Caco-2 (cell line): ENCODE results near the gene WDR46. TPM values are rescaled to one million over a fixed set of nuclear protein-coding genes. Genes with fewer than 3 reads are reported as not detected.
"Not testable (repeated sequence)": the region's sequence is repeated elsewhere in the genome, so short reads cannot be mapped to it uniquely, and the experiment has no call there.

Source experiments
- BruUV-seq: library from RNA; stranded (reverse); fragments of 400-500 nt; replicated peaks from 2 replicates; lab custom pipeline; 2021; lab: Mats Ljungman, UMichigan
- CTCF ChIA-PET: fragments of 300-600 bp; sonication (Branson Sonifier 250); formaldehyde crosslinking; loops from one replicate; lab custom pipeline; 2022; ENCODE audit warnings: antibody characterized with exemption; lab: Charles Lee
- POLR2A ChIA-PET: fragments of 300-600 bp; sonication (Branson Sonifier 250); formaldehyde crosslinking; loops from one replicate; lab custom pipeline; 2022; ENCODE audit warnings: antibody characterized with exemption; lab: Charles Lee
- DNase-seq, 2 experiments: peaks; one replicate each; pipeline versions ENCODE4 v3.0.0 to v3.0.0-alpha.2; 2020 to 2022
- H3K27me3 ChIP-seq: replicated peaks from 2 replicates; pipeline ENCODE4 v1.6.0; 2011; ENCODE audit warnings: low read length; ENCODE audit not compliant: control insufficient read depth, insufficient read depth
- H3K36me3 ChIP-seq: 2 replicates; pipeline ENCODE4 v1.5.1; 2011; ENCODE audit warnings: low read length; ENCODE audit not compliant: control insufficient read depth, insufficient read depth
- H3K4me1 ChIP-seq: fragments of 250-450 bp; sonication (Bioruptor Pico); 2 replicates; pipeline ENCODE4 v1.5.1; 2020; ENCODE audit warnings: mild to moderate bottlenecking
- H3K4me3 ChIP-seq: 2 replicates; pipeline ENCODE4 v1.5.1; 2011; ENCODE audit warnings: low read depth, mild to moderate bottlenecking, control low read depth, low read length
- H3K9me3 ChIP-seq: fragments of 250-450 bp; sonication (Bioruptor Pico); 2 replicates; pipeline ENCODE4 v1.5.1; 2020; ENCODE audit warnings: mild to moderate bottlenecking, moderate library complexity
- H3K27ac Mint-ChIP-seq: one replicate; pipeline ENCODE4 v1.8.0; 2022; ENCODE audit warnings: mixed read lengths; ENCODE audit not compliant: unreplicated experiment
- H3K27me3 Mint-ChIP-seq: one replicate; pipeline ENCODE4 v1.8.0; 2022; ENCODE audit warnings: mixed read lengths; ENCODE audit not compliant: insufficient read depth, unreplicated experiment
- H3K36me3 Mint-ChIP-seq: one replicate; pipeline ENCODE4 v1.8.0; 2022; ENCODE audit warnings: mild to moderate bottlenecking, mixed read lengths; ENCODE audit not compliant: insufficient read depth, unreplicated experiment
- H3K4me1 Mint-ChIP-seq: one replicate; pipeline ENCODE4 v1.8.0; 2022; ENCODE audit warnings: low read depth, mixed read lengths; ENCODE audit not compliant: unreplicated experiment
- H3K4me3 Mint-ChIP-seq: one replicate; pipeline ENCODE4 v1.8.0; 2022; ENCODE audit warnings: mild to moderate bottlenecking, moderate library complexity, mixed read lengths; ENCODE audit not compliant: unreplicated experiment
- H3K9me3 Mint-ChIP-seq: one replicate; pipeline ENCODE4 v1.8.0; 2022; ENCODE audit warnings: mixed read lengths; ENCODE audit not compliant: unreplicated experiment
- intact Hi-C: fragments of 100-400 bp; cut with micrococcal nuclease; formaldehyde crosslinking; loops from one replicate; pipeline ENCODE4 v1.10.0; 2022; ENCODE audit not compliant: unreplicated experiment
- total RNA-seq: library from RNA; stranded (reverse); gene quantifications from 2 replicates; pipeline ENCODE4 v1.2.3, GENCODE V29; 2022
- TF ChIP-seq, protein P1 (sequence below), 2 experiments: fragments of 200-600 bp in 1 of 2; IDR thresholded peaks; 1 replicate in 1 of 2; 2 replicates in 1 of 2; pipeline versions ENCODE4 v1.5.1 to v1.8.0; 2011 to 2022; ENCODE audit warnings: antibody characterized with exemption in 1 of 2, control low read depth in 1 of 2, inconsistent platforms in 1 of 2, low read depth in 1 of 2, low read length in 1 of 2, mild to moderate bottlenecking in 1 of 2, moderate library complexity in 1 of 2; ENCODE audit not compliant: insufficient read depth in 1 of 2, severe bottlenecking in 1 of 2, unreplicated experiment in 1 of 2

Gene WDR46
- total RNA-seq, 1 experiment from 2014 or later = 58.2 TPM

DNA sequence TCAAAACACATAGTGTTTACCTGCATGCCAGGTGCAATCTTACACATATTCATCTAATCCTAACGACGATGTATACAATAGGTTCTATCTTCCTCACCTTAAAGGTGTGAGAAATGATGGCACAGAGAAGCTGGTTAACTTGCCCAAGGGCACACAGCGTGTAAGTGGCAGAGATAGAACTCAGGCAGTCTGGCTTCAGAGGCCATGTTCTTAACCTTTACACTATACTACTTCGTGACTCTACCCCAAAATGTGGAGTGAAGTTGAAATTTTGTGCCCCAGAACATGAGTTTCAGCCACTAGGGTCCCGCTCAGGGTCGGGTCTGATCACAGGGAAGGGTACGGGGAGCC lies 17.9 kb downstream of the WDR46 start:
- no peaks in the 10 kb centered on the region for H3K9me3 ChIP-seq
- intact Hi-C loops = loop anchor here (1.0 kb wide), 1 partner anchor 22 kb away; no protein-coding TSS in a partner anchor
- CTCF ChIA-PET = interaction anchor here (0.9 to 1.3 kb wide), 4 partner anchors 22 to 147 kb away, joined by 3 to 4 read pairs (median 4); partner anchors contain the start of genes CUTA and RGL2
- Mint-ChIP-seq H3K4me1 (peaks cover 24% of the 10 kb centered on the region), H3K9me3 (no peaks in the 10 kb centered on the region), H3K27ac (peak overlapping the region; percentile 100), H3K36me3 (peaks cover 49% of the 10 kb centered on the region), H3K4me3 (peak overlapping the region; percentile 95), H3K27me3 (no peaks in the 10 kb centered on the region)
- no peaks in the 10 kb centered on the region for H3K27me3 ChIP-seq
- no TSS peak for BruUV-seq
- TF ChIP-seq, protein P1, sequence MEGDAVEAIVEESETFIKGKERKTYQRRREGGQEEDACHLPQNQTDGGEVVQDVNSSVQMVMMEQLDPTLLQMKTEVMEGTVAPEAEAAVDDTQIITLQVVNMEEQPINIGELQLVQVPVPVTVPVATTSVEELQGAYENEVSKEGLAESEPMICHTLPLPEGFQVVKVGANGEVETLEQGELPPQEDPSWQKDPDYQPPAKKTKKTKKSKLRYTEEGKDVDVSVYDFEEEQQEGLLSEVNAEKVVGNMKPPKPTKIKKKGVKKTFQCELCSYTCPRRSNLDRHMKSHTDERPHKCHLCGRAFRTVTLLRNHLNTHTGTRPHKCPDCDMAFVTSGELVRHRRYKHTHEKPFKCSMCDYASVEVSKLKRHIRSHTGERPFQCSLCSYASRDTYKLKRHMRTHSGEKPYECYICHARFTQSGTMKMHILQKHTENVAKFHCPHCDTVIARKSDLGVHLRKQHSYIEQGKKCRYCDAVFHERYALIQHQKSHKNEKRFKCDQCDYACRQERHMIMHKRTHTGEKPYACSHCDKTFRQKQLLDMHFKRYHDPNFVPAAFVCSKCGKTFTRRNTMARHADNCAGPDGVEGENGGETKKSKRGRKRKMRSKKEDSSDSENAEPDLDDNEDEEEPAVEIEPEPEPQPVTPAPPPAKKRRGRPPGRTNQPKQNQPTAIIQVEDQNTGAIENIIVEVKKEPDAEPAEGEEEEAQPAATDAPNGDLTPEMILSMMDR (IDR thresholded peaks at IDR 0.05; ENCODE audit: insufficient read depth in 1 of 2, low read depth in 1 of 2, low read length in 1 of 2, severe bottlenecking in 1 of 2, unreplicated experiment in 1 of 2) = no peak
- POLR2A ChIA-PET = interaction anchor here (0.8 to 2.3 kb wide), 5 partner anchors 18 to 299 kb away, joined by 3 to 17 read pairs (median 11); partner anchors contain the start of genes PFDN6, WDR46 and ZBTB22
- peaks cover 7% of the 10 kb centered on the region for H3K36me3 ChIP-seq
- peak overlapping the region; percentile 51 for H3K4me3 ChIP-seq
- H3K4me1 ChIP-seq = peaks cover 18% of the 10 kb centered on the region
- no peak for DNase-seq

DNA sequence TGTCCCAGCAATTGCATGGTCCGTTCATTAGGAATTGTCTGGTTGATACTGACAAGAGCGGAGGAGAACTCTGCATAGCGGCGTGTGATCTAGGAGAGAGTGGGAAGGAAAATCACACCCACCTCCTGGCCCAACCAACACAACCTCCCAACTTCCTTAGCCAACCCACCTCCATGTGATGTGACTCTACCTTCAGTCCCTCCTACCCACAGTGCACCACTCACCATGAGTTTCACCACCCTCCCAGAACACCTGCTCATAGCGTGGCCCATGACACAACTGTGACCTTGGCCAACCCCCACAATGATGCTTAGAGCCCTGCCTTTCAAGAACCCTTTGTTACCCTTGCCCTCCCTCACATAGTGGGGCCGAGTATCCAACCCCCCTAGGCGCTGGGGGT lies 25.0 kb downstream of the WDR46 start:
- H3K9me3 ChIP-seq = no peaks in the 10 kb centered on the region
- TF ChIP-seq, protein P1 (IDR thresholded peaks at IDR 0.05; ENCODE audit: insufficient read depth in 1 of 2, low read depth in 1 of 2, low read length in 1 of 2, severe bottlenecking in 1 of 2, unreplicated experiment in 1 of 2) = no peak
- intact Hi-C loops = no loop called here
- no peak for DNase-seq
- peaks cover 4% of the 10 kb centered on the region; the same call in 1 of the 2 replicates for H3K4me1 ChIP-seq
- no peaks in the 10 kb centered on the region for H3K27me3 ChIP-seq
- Mint-ChIP-seq H3K4me3 (no peak overlapping the region), H3K27ac (no peak overlapping the region), H3K9me3 (no peaks in the 10 kb centered on the region), H3K4me1 (no peaks in the 10 kb centered on the region), H3K36me3 (peaks cover 36% of the 10 kb centered on the region), H3K27me3 (no peaks in the 10 kb centered on the region)
- no peak overlapping the region for H3K4me3 ChIP-seq
- no peaks in the 10 kb centered on the region; the same call in none of the 2 replicates for H3K36me3 ChIP-seq
- no TSS peak for BruUV-seq
- ChIA-PET POLR2A (no interaction called here), CTCF (interaction anchor here (0.6 kb wide), 1 partner anchor 1528 kb away, joined by 3 read pairs; no protein-coding TSS in a partner anchor)

DNA sequence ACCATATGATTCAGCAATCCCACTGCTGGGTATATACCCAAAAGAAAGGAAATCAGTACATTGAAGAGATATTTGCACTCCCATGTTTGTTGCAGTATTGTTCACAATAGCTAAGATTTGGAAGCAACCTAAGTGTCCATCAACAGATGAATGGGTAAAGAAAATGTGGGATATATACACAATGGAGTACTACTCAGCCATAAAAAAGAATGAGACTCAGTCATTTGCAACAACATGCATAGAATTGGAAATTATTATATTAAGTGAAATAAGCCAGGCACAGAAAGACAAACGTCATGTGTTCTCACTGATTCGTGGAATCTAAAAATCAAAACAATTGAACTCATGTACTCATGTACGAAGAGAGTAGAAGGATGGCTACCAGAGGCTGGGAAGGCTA lies 26.5 kb downstream of the WDR46 start:
- H3K36me3 ChIP-seq, H3K27ac Mint-ChIP-seq, H3K9me3 ChIP-seq, BruUV-seq, H3K27me3 Mint-ChIP-seq, H3K27me3 ChIP-seq, H3K9me3 Mint-ChIP-seq, H3K4me1 Mint-ChIP-seq, H3K4me3 Mint-ChIP-seq, intact Hi-C loops, DNase-seq, H3K4me3 ChIP-seq, POLR2A ChIA-PET, H3K4me1 ChIP-seq: not testable (repeated sequence)
- CTCF ChIA-PET = interaction anchor here (0.6 kb wide), 1 partner anchor 13 kb away, joined by 4 read pairs; no protein-coding TSS in a partner anchor
- H3K36me3 Mint-ChIP-seq = peaks cover 41% of the 10 kb centered on the region
